Amniotic epithelial cell (primary cell): ENCODE data around the gene A2M.

Experiments used
- DNase-seq: peaks from one replicate; pipeline ENCODE4 v3.0.0-alpha.2; 2010; ENCODE audit warnings: low read depth

The A2M gene

DNA sequence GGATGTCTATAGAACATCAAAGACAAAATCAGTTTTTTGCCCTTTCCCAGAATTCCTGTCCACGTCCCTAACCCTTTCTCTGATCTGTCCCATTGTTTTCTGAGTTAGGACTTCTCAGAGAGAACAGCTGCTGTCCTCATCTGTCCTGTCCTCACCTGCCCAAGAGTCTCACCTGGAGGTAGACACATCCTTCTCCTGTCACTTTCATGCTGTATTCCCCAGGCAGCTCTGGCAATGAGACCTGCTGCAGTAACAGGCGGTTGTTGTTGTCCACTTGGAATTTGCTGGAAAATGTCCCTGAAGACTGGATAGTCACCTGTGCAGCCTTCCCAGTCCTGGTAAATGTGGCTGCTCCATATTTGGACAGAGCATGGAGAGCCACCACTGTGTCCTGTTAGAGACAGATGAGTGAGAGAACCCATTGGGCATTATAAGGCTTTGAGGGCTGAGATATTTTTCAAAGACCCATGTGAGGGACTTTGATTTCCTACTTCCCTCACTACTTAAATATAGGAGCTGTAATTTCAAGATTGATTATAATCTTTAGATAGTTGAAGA lies 43.2 kb downstream of the A2M start:
- no peak for DNase-seq

DNA sequence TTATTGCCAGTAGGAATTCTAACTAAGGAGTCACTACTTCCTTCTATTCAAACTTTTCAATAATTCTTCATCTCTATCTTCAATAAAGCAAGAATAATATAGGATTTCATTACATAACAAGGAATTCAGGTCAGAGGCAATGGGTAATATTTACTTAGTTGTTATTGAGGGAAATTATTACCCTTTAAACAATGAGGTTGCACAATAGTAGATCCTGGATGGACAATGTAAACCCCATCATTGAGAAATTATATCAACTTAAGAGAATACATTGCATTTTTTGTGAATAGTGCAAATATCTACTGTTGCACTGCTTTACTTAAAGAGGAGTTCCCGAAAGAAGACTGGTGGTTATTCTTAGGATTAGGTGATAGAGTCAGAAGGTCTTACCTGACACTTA lies 43.8 kb downstream of the A2M start:
- no peak for DNase-seq

DNA sequence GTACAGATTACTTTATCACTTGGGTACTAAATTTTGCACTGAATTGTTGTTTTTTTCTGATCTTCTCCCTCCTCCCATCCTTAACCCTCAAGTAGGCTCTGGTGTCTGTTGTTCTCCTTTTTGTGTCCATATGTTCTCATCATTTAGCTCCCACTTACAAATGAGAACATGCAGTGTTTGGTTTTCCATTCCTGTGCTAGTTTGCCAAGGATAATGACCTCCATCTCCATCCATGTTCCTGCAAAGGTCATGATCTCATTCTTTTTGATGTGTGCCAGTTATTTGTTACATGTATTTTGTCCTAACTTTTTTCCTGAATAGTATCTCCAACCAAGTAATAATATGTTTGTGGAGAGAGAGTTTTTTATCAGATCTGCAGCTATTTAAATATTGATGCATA lies 44.2 kb downstream of the A2M start:
- DNase-seq = no peak

DNA sequence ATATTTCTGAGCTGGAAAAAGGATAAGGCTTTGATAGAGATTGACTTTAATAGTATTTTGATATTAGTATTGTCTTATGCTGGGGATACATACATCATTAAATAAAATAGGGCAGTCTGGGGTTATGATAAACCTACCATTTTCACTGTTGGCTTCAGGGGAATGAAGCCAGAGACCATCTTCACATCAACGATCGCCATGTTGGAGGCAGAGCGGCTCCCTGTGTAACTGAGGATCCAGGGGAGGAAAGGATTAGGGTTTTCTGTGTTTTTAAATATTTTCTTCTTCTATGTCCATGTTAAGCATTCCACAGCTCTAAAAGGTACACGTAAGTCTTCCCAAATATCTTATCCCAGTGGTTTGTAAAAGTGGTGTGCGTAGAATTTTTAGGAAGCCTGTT lies 45.4 kb downstream of the A2M start:
- no peak for DNase-seq

DNA sequence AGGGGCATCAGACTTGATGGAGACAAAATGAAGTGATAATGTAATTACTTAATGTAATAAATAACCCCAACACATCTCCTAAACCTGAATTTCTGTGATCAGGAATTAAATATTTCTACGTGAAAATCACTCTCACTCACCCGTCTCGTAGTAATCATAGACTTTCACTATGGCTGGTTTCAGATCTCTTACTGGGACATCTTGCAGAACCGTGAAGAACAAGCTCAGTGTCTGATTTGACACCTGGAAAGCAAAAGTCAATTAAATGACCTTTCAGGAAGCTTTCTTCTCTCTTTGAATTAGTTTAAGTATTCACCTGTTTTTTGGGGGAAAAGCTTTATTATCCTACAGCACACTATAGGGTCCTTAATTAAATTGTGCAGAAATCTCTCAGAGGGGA lies 47.1 kb downstream of the A2M start:
- DNase-seq = no peak

DNA sequence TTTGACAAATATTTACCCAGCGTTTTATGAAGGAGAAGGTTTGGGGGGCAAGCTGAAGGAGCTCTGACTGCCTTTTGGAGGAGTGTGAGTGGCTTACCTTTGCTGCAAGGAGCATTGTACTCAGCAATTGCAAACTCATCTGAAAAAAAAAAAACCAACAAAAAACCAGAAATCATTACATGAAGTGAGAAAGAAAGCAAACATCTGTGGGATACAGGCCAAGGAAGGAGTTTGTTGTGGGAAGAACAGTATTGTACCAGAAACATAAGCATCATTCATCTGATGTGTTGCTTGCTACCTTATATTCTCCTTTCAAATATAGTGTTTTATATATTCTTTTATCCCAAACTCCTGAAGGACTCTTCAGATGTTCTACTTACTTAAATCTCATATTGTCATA lies 47.6 kb downstream of the A2M start:
- DNase-seq = no peak

DNA sequence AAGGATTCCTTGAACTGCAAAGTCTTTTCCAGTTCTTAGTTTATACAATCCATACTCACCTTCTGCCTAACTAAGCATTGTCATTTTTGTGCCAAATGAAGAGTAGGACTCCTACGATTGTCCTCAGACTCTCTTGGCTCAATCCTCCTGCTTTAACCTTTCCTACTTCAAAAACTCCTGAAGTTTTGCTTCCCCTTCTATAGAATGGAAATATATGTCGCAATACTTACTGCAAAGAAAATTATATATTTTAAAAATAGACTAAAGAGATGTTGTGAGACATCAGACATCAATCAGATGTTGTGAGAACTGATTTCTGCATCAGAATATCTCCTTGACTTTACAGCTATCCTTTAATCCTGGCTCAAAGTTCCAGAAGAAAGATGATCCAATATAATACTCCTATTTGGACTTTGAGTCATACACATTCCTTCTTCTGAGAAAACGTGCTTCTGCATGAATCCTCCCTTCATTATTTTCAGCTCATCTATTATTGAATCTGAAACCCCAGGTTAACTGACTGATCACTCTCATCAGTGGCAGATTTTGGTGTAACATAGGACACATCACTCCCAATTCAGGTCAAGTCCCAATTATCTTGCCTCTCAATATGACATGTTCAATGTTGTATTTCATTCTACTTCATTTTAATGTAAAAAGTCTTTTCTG lies 48.8 kb downstream of the A2M start:
- DNase-seq = no peak

DNA sequence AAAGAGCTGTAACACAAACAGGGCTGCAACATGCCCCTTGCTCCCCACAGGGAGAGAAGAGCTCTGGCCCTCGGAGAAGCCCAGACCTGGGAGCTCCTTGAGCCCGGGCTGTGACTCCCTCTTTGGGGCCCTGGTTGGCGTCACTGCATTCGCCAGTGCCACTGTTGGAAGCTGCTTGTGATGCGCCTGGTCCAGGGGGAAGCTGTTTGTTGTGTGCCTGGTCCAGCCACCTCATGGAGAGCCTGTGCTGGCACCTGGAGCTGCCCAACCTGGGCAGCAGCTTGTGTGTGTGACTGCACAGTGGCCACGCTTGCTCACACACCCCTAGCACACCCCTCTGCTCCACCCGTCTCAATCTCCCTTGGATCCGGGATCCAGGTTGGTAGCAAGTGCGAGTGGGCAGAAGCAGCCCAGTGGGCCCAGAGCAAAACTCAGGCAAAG lies 49.5 kb downstream of the A2M start:
- no peak for DNase-seq

DNA sequence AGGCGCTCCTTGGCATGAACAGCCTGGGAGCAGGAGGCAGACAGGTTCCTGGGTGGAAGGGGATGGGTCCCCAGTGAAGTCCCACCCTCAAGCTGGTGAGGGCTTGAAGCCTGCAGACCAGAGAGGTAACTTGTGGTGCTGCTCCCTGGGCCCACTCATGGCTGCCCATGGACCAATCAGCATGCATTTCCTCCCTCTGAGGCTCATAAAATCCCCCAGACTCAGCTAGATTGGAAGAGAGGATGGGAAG lies 50.2 kb downstream of the A2M start:
- no peak for DNase-seq

DNA sequence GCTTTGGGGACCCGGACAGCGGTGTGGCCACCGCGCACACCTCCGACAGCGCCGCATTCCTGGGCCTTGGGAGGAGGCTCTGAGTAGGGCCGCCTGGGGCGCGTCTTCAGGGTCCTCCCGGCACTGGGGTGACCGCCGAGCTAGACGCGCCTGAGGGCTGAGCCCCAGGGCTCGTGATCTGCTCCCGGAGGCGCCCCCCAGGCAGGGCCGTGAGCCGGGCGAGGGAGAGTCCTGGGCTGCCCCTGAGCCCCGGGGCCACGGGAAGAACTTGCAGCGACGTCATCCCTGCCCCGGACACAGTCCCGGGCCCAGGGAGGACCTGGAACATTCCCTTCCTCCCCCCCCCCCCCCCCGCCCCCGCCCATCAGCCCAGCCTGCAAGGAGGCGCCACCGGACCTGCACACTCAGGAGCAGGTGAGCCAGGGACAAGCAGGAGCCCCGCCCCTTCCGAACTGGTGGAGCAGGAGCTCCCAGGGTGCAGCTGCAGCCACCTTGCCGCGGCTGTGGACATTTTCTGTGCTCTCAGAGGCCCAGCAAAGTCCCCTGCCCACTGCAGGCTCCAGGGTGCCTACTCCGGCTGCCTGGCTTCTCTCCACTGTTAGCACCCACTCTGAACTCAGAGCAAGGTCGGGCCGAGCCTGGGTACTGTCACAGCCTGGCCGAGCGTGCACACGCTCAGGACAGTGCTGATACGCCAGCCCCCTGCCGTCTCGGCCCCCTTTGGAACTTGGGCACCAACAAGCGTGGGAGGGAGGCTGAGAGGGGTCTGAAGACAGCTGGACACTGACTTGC lies 50.7 kb downstream of the A2M start:
- peak; percentile 41 for DNase-seq

DNA sequence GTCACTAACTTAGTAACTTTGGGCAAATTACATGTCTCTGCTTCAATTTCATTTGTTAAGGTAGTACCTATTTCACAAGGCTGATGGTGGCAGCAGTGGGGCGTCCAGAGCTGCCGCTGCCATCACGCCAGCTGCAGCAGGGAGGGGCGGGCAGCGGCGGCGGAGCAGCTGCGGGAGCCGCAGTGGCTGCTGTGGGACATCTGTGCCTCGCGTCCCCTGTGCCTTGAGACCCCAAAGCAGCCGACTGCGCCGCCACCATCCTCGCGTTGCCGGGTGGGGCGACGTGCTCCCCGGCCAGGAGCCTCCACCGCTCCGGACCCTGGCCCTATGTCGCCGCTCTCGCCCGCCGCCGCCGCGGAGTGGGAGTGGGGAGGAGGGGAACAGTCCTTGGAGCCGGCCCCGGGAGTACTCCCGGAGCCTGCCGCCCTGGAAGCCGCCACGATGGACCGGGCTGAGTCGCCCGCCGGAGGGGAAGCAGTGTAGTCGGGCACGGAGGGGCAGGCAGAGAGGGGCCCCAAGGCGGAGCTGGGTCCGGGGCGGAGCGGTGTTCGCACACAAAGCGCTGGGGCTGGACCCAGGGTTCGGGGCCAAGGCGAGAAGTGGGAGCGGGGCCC lies 51.4 kb downstream of the A2M start:
- peak; percentile 31 for DNase-seq

DNA sequence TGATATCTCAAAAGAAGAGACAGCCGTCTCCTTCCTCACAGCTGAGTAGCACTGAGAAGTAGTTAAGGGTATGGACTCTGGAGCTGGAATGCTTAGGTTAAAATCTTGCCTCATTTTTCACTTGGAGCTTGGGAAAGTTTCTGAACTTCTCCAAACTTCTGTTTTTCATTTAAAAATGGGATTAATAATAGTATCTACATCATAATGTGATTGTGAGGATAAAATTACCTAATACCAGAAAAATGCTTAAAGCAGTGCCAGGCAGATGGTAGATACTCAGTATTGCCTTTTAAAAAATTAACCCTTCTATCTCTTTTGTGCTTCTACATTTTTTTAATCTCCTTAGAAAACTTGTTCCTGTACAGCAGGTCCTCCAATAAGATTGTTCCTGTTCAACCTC lies 63.1 kb downstream of the A2M start:
- DNase-seq = no peak

DNA sequence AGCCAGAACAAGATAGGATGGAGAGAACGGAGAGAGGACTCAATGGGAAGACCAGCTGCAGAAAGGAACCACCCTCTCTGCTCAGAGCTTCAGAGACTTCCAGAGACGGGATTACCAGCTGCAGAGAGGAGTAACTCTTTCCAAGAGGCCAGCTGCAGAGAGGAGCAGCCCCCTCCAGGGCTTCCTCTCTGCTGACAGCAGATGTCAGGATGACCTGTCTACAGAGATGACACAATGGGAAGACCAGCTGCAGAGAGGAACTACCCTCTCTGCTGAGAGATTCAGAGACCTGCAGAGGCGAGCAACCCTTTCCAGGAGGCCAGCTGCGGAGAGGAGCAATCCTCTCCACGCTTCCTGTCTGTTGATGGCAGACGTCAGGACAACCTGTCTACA lies 64.6 kb downstream of the A2M start:
- no peak for DNase-seq

DNA sequence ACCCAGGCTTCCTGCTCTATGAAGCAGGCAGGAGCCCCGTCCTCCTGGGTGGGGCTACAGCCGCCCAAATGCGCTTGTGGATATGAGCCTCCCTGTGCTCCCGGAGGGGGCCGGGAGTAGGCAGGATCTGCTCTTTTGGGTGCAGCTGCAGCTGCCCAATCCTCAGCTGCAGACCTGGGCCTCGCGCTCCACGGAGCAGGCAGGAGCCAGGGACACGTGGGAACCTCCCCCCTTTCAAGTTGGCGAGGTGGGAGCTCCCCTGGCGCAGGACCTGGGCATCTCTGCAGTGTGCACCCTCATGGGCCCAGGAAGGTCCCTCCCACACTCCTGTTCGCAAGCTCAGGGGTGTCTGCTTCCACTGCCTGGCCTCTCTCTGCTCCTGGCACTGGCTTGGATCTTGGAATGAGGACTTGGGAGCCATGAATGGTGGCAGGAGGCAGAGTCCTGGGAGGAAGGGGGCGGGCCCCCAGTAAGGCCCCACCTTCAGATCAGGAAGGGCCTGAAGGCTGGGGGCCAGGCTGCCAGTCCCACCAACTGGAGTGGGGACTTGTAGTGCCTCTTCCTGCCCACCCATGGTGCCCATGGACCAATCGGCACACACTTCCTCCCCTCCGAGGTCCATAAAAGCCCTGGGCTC lies 65.1 kb downstream of the A2M start:
- DNase-seq = no peak

DNA sequence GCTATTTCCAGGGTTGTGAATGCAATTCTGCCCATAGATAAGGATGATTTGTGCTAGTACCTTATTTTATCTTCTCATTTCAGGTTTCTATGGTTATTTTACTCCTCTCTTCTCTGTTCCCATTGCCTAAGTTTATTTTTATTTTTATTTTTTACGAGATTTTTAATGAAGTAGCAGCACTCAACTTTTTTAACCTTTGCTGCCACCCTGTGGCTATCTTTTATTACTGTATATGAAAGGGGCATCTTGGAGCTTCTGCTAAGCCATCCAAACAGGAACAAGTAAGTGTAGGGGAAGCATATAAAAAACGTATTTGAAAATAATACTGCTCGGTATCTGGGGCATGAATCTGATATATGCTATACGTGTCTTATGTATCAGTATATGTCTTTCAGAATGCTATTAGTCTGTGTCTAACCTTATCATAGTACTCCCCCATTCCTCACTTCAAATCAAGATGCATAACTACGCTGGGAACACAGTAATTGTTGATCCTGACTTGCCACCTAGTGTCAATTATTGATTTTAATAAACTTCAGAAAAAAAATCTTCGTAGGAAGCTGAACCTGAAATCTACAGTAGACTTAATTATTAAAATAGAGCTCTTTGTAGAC lies 66.1 kb downstream of the A2M start:
- DNase-seq = peak; percentile 34

DNA sequence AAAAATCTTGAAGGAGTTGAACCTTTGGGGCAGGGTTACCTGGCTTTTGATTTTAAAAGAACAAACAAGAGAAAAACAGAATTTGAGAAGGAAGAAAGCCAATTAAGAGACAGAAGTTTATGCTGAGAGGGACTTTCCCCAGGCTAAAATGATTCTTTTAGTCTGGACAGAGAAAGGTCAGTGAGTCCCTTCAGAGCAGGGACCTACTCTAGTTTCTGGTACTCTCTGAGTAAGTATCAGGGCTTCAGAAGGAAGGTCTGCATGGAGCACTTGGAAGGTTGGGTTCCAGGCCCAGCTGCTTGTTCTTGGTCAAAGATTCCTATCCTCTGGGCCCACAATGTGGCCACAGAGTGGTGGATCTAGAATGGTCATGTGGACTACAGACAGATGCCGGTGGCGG lies 66.8 kb downstream of the A2M start:
- DNase-seq = no peak

DNA sequence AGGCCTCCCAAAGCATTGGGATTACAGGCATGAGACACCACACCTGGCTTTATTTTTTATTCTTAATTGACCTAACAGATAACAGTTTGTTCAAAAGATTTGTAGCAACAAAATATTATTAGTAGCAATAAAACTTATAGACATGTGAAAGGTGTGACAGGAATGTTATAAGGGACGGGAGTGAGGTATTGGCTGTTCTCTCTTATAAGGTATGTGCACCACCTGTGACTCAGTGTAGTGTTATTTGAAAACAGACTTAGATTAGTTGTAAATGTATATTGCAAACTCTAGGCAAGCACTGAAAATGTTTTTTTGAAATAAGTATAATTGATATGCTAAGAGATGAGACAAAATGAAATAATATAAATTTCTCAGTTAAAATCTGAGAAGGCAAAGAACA lies 68.6 kb downstream of the A2M start:
- no peak for DNase-seq

DNA sequence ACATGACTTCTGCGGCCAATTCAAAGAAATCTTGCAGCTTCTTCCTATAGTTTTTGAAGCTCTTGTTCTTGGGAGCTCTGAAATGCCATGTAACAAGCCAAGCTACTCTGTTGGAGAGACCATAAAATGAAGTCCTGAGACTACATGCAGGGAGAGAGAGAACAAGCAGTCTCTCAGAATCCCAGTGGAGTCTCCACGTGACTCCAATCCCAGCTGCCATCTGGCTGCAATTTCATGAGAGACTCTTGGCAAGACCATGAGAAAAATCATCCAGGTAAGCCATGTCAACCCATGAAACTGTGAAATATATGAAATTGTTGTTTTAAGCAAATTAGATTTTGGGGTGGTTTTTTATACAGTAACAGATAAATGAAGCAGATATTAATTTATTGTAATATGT lies 72.0 kb downstream of the A2M start:
- no peak for DNase-seq

DNA sequence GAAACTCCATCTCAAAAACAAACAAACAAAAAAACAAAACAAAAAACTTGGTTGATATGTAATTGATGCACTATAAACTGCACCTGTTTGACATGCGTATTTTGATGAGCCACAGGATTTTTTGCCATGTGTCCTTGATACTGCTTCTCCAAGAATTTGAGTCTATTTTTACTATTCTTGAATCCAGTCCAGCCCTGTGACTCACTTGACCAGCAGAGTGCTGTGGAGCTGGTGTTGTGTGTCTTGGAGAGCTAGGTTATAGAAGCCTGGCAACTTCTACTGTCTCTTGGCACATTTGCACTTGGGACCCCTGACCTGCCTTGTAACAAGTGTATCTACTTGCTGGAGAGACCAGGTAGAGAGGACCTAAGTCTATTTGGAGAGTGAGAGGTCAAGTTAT lies 74.4 kb downstream of the A2M start:
- peak; percentile 1 for DNase-seq

DNA sequence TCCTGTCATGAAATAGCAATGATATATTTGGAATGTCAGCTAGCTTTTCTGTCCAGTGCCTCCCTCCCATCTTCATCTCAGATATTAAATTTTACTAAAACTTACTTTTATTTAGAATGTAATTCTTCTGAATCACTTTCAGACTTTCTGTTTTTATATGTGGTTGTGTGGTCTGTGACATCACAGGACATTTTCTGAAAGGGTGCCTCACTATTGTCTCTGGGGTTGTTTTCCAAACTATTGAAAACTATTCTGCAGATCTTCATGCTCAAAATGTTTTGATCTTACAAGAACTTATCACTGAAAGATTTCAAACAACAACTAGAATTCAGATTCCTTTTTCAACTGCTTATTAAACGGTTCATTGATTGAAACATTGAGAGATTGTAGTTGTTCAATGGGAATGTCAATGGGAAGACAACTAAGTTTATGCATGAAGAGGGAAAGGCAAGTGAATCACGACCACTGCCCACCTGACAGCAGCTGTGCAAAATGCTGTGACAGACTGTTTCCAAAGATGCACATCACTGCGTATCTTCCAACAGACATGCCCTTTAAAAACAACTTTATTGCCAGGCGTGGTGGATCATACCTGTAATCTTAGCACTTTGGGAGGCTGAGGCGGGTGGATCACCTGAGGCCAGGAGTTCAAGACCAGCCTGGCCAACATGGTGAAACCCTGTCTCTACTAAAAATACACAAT lies 75.1 kb downstream of the A2M start:
- DNase-seq = no peak

DNA sequence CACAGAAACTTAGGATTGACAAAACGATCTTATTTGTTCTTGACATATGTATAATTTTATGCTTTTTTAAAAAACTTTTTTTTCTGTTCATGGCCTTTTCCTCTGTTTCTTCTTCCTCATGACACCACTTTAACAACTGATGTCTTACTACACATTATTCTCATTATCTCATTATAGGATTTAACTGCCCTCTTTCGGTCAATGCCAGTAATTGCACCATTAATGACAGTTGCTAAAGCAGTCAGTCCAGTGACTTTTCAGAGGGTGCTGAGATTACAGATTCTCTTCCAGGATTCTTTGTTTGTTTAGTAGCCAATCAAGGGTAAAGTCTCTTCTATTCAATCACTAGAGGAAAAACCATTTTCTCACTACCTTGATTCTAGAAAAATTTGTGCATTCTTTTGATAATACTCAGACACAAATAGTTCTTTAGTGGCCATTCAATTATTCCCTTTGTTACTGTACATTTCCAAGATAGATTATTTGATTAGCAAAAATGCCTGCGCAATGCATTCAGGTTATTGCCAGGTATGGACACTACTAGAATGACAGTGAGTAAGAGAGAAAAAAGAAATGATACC lies 76.2 kb downstream of the A2M start:
- DNase-seq = peak; percentile 42

DNA sequence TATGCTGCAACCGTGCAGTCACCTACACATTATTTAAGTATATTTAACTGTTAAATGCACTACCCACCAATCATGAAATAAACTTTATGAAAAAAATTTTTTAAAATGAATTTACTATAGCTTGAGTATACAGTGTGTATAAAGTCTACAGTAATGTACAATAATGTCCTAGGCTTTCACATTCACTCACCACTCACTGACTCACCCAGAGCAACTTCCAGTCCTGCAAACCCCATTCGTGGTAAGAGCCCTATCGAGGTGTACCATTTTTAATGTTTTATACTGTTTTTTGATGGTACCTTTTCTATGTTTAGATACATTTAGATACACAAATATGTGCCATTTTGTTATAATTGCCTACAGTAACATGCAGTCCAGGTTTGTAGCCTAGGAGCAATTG lies 78.3 kb downstream of the A2M start:
- DNase-seq = no peak
